Dendritic cell treated with granulocyte-macrophage colony-stimulating factor and Interleukin-4, amounts not matched to agents 40 ng/mL and 50 ng/mL, for 4 days (primary cell): ENCODE data around the gene ARHGEF7.

ENCODE experiments used
- H3K27ac Mint-ChIP-seq: one replicate; pipeline ENCODE4 v1.8.0; 2022; ENCODE audit warnings: mild to moderate bottlenecking, mixed read lengths
- H3K27me3 Mint-ChIP-seq: one replicate; pipeline ENCODE4 v1.8.0; 2022; ENCODE audit warnings: mild to moderate bottlenecking, mixed read lengths
- H3K36me3 Mint-ChIP-seq: one replicate; pipeline ENCODE4 v1.8.0; 2022; ENCODE audit warnings: low read depth, mixed read lengths
- H3K4me1 Mint-ChIP-seq: one replicate; pipeline ENCODE4 v1.8.0; 2022; ENCODE audit warnings: low read depth, mixed read lengths
- H3K4me3 Mint-ChIP-seq: one replicate; pipeline ENCODE4 v1.8.0; 2022; ENCODE audit warnings: mild to moderate bottlenecking, moderate library complexity, mixed read lengths
- H3K9me3 Mint-ChIP-seq: one replicate; pipeline ENCODE4 v1.8.0; 2022; ENCODE audit warnings: mixed read lengths
- intact Hi-C: fragments of 100-400 bp; cut with micrococcal nuclease; formaldehyde crosslinking; loops from one replicate; pipeline ENCODE4 v1.15.0; 2022

Gene ARHGEF7

GRCh38 chr13:111344471-111345191 is 229.5 kb downstream of the ARHGEF7 start:
- Mint-ChIP-seq H3K27ac (no peak overlapping the region), H3K27me3 (no peaks in the 10 kb centered on the region), H3K36me3 (no peaks in the 10 kb centered on the region), H3K4me3 (no peak overlapping the region), H3K4me1 (no peaks in the 10 kb centered on the region), H3K9me3 (peaks cover 14% of the 10 kb centered on the region)
- intact Hi-C loops, result no loop called here

DNA sequence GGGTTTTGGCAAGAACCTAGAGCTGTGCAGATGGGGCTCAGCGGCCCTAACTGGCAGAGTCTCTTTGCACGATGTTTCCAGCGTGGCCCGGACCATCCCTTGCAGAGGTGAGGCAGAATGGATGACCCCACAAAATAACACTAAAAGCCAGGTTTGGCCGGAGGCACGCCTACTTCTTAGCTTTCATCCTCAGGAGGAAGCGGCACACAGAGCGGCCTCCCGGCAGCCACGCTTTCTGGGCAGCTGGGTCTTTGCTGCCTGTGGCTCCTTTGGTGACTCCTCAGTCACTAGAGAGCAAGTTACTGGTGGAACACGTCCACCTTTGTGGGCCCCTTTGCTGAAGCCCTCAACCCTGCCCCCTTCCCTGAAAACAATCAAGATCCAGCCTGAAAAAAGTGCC is 230.6 kb downstream of the ARHGEF7 start:
- Mint-ChIP-seq H3K36me3 (no peaks in the 10 kb centered on the region), H3K4me3 (no peak overlapping the region), H3K9me3 (peaks cover 11% of the 10 kb centered on the region), H3K27ac (no peak overlapping the region), H3K27me3 (no peaks in the 10 kb centered on the region), H3K4me1 (no peaks in the 10 kb centered on the region)
- intact Hi-C loops, result no loop called here

DNA sequence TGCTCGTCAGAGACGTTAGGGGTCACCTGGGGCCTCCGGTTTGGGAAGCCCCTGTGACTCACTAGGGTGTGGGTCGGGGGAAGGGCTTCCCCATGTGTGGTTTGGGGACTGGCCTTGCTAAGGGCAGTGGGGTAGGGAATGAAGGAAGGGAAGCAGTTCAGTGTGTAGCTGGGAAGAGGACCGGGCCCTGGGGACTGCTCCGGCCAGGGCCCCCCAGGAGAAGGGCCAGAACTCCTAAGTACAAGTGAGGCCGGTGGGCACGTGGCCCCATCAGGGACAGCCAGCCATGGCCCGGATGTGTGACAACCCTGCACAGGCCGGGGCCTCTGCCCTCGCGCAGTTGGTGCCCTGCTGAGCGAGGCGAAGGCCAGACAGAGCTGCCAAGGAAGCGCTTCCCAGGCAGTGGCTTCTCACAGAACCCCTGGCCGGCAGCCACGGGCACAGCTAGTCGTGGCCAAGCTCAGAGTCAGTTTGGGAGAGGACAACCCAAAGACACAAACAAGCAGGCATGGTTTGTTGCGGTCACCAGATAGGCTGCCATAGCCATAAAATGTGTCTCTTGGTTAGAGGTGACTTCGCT is 231.1 kb downstream of the ARHGEF7 start:
- intact Hi-C loops, result no loop called here
- Mint-ChIP-seq H3K9me3 (peaks cover 11% of the 10 kb centered on the region), H3K36me3 (no peaks in the 10 kb centered on the region), H3K4me1 (no peaks in the 10 kb centered on the region), H3K27me3 (no peaks in the 10 kb centered on the region), H3K4me3 (no peak overlapping the region), H3K27ac (no peak overlapping the region)

DNA sequence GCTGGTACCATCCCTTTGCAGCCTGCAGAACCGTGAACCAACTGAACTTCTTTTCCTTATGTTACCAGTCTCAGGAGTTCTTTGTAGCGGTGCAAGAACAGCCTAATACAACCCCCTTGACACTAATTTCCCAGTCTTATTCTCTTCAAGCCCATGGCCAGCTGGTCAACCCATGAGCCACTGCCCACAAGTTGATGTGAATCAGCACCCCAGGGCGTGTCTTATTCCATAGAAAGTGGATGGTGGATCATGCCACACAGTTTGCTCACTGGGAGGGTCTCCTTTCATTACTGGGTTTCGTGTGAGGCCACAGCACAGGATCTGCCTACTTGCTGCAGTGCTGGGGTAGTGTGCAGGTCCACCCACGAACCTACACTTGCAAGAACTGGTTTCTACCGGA is 232.3 kb downstream of the ARHGEF7 start:
- Mint-ChIP-seq H3K4me3 (no peak overlapping the region), H3K27ac (no peak overlapping the region), H3K27me3 (peaks cover 2% of the 10 kb centered on the region), H3K4me1 (no peaks in the 10 kb centered on the region), H3K36me3 (no peaks in the 10 kb centered on the region), H3K9me3 (peaks cover 18% of the 10 kb centered on the region)
- intact Hi-C loops, result no loop called here

GRCh38 chr13:111353508-111353907 is 238.4 kb downstream of the ARHGEF7 start:
- no peak overlapping the region for H3K4me3 Mint-ChIP-seq
- peaks cover 9% of the 10 kb centered on the region for H3K9me3 Mint-ChIP-seq
- intact Hi-C loops, result no loop called here
- peaks cover 6% of the 10 kb centered on the region for H3K27me3 Mint-ChIP-seq
- no peak overlapping the region for H3K27ac Mint-ChIP-seq
- no peaks in the 10 kb centered on the region for H3K36me3 Mint-ChIP-seq
- H3K4me1 Mint-ChIP-seq, result no peaks in the 10 kb centered on the region

DNA sequence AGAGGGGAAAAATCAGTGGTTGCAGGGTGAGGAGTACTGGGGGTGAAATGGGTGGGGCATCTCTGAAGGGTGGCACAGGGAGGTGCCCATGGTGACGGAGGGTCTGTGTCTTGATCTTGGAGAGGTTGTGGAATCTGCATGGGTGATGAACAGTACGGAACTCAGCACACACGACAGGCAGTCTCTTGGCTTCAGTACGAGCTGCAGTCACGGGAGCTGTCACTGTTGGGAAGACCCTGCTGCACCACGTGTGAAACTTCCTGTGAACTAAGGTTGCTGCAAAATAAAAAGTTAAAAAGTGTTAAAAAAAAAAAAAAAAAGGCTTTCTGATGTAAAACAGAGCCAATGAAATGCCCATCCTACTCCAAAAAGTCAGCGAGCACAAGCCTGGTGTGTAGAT is 239.7 kb downstream of the ARHGEF7 start:
- H3K9me3 Mint-ChIP-seq, result peaks cover 9% of the 10 kb centered on the region
- H3K4me3 Mint-ChIP-seq, result no peak overlapping the region
- peaks cover 6% of the 10 kb centered on the region for H3K27me3 Mint-ChIP-seq
- intact Hi-C loops, result no loop called here
- no peak overlapping the region for H3K27ac Mint-ChIP-seq
- H3K4me1 Mint-ChIP-seq, result no peaks in the 10 kb centered on the region
- H3K36me3 Mint-ChIP-seq, result no peaks in the 10 kb centered on the region
